Stomach (tissue), 4 donors: ENCODE data around the gene ASPG.

Experiments
- CTCF ChIP-seq, 7 experiments: fragments of 450-650 bp in 4 of 7; fragments of 200-600 bp in 3 of 7; sonication (generic) in 3 of 7; IDR thresholded peaks; one replicate each; pipeline ENCODE4 v1.5.1; 2016 to 2019; ENCODE audit warnings: antibody characterized with exemption in 7 of 7, control low read depth in 2 of 7, mild to moderate bottlenecking in 1 of 7
- POLR2A ChIP-seq, 4 donors: fragments of 450-650 bp; IDR thresholded peaks; one replicate each; pipeline ENCODE4 v1.6.1; 2016; ENCODE audit warnings: antibody characterized with exemption in 4 of 4, control low read depth in 2 of 4, mild to moderate bottlenecking in 1 of 4, moderate library complexity in 1 of 4
- POLR2AphosphoS5 ChIP-seq, 3 donors: sonication (generic); formaldehyde crosslinking; IDR thresholded peaks; one replicate each; pipeline ENCODE4 v1.6.1; 2016; ENCODE audit warnings: antibody characterized with exemption in 3 of 3

GRCh38 chr14:104137297-104138097, 52.0 kb downstream of the ASPG start:
- TF ChIP-seq CTCF (IDR thresholded peaks at IDR 0.05) (peak in 5 of 7 experiments; percentile 39 to 93 (median 84)), POLR2AphosphoS5 (IDR thresholded peaks at IDR 0.05) (no peak), POLR2A (IDR thresholded peaks at IDR 0.05) (no peak)
